Muscle of arm (tissue), 12 donors: ENCODE measurements around the gene INPP5A. TPM values are rescaled to one million over a fixed set of nuclear protein-coding genes. Genes with fewer than 3 reads are reported as not detected.

Experiments
- DNase-seq: peaks from one replicate; pipeline ENCODE4 v3.0.0-alpha.2; 2013
- polyA plus RNA-seq, 12 donors: library from polyadenylated mRNA; unstranded; fragments of 120-200 nt; gene quantifications; one replicate each; pipeline ENCODE4 v1.2.1, GENCODE V29; 2013; ENCODE audit not compliant: insufficient read length in 12 of 12

Gene INPP5A
- polyA plus RNA-seq, 12 donors, result 22.2 to 59.4 (median 43.8) TPM; not detected in 1

DNA sequence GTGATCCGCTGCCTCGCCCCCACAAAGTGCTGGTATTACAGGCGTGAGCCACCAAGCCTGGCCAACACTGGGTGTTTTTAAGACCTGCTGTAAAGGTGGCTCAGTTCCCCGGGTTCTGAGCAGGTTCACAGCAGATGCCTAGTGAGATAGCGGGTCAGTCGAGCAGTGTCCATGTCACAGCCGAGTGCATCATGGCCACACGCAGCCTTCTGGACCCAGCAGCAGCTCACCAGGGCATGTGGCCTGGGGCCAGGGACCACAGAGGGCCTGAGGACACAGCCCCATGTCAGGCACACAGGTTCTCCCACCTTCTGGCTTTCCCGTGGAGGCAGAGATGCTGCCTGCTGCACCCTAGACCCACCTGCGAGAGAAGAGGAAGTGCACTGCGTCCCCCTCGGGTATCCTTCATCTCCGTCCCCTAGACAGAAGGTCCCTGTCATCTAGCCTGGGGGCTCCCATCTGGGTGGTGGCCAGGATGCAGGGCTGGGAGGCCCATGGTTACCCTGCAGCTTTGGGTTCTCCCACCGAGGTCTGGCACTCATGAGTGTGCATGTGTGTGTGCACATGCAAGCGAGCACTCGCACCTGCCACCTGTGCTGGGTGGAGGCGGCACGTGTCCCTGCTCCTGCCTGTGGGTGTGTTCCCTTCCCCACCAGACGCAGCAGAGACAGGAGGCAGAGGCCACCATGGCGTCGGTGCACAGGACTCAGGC lies 149.8 kb downstream of the INPP5A start:
- no peak for DNase-seq

DNA sequence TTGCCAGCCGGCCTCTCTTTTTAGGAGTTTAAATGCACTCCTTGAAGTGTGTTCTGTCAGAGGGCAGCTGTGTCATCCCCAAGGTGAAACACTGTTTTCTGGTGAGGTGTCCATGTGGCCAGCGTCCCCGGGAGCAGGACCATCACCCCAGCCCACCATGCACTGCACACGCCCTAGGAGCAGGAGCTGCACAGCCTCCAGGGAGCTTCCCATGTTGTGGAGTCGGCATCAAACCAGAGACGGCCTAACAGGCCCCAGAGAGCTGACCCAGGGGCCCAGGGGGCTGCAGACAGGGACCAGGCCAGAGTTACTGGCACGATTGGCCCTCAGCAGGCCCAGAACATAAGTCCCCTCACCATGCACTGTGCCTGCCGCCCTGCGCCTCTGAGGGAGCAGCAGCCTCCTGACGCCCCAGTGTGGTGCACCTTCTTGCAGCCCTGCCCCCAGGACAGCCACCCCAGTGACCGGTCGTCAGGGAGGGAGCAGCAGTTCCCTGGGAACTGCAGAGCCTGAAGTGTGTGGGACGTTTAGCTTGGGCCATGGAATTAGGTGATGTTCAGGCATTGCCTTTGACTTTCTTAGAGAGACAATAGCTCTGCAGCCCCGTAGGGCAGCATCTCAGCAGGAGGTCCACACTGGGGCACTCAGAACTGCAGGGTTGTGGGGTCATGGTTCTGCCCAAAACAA lies 150.4 kb downstream of the INPP5A start:
- no peak for DNase-seq

DNA sequence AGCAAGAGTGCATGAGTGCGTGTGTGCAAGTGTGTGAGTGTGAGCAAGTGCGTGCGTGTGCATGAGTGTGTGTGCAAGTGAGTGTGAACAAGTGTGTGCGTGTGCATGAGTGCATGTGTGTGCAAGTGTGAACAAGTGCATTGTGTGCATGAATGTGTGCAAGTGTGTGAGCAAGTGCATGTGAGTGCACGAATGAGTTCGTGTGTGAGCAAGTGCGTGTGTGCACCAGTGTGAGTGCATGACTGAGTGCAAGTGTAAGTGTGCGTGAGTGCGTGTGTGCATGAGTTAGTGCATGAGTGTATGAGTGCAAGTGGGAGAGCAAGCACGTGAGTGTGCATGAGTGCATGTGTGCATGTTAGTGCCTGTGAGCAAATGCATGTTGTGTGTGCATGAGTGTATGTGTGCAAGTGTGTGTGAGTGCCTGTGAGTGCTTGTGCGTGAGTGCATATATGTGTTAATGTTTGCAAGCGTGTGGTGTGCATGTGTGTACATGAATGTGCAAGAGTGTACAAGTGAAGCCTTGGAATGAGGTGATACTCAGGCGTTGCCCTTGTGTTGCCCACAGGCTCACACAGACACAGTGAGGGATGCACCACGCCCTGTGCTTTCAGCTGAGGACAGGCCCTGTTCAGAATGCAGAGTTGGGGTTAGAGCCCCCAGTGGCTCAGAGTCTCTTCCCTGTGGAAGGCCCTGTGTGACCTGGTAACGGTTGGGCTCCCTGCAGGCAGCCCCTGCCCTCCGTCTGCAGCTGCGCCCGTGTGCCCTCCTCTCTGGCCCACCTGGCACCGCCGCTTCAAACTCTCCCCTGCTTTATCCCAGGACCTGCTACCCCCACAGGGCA lies 151.2 kb downstream of the INPP5A start:
- no peak for DNase-seq

DNA sequence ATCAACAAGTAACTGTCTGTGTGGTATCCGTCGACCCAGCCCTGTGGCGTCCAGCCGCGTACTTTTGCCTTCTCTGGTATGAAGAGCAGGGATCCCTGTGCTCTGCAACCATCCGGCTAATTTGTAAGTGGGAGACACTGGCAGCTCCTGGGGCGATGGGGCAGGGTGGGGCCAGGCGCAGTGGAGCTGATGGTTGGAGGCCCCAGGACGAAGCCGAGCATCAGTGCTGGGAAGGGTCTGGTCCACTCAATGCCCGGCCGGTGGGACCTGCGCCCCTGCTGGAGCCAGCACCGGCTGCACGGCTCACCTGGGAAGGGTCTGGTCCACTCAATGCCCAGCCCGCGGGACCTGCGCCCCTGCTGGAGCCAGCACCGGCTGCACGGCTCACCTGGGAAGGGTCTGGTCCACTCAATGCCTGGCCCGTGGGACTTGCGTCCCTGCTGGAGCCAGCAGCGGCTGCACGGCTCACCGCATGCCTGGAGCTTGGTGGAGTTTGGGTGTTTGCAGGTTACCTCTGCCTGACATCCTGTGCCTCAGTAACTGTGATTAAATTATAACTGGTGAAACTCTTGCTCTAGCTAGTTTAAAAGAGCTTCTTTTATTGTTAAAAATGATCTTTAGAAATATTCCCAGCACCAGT lies 152.3 kb downstream of the INPP5A start:
- DNase-seq, result no peak

DNA sequence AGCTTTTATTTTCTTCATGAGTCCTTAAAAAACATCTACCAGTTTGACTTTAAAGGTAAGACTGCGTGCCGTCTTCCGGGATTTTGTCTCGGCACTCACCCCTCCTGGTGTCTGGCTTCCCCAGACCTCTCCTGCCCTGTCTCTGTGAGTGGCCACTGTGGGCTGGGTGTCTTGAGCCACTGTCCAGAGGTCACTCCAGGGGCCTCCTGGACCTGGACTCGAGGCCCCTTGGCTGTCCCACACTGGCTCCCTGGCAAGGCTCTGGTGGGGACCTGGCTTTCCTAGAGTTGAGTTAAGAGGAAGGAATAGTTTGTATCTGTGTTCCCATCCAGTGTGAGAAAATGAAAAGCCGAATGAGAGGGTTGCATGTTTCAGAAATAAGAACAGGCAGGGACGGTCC lies 152.8 kb downstream of the INPP5A start:
- no peak for DNase-seq

DNA sequence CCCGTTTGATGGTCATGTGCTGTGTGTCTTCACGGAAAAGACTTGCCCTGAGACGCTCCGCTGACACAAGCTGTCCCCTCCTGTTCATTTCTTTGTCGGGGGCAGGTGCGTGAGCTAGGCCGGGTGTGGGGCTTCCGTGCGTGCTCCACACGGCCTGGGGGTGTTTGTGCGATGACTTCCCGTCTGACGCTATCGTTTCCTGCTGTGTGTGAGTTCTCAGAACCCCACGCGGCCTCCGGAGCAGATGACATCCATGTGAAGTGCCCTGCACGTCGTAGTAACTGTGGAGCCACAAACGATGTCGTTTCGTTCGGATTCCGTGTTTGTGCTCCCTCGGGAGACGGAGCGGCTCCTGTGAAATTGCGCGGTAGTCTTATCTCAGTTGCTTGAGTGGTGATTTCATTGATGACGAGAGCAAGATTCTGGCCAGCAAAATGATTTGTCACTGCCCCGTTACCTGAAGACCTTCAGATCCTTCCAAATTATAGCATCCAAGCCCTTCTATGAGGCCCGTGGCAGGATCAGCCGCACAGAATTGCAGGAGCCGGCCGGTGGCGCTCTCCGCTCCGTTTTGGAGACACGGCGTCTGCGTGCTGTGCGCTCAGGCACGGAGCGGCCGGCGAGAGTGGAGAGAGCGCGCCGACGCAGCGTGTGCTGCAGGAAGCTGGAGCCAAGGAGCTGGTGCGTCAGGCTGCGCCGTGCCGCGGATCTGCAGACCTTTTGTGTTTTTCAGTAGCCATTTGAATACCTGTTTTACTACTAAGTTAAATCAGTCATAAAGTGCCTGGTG lies 153.4 kb downstream of the INPP5A start:
- no peak for DNase-seq

DNA sequence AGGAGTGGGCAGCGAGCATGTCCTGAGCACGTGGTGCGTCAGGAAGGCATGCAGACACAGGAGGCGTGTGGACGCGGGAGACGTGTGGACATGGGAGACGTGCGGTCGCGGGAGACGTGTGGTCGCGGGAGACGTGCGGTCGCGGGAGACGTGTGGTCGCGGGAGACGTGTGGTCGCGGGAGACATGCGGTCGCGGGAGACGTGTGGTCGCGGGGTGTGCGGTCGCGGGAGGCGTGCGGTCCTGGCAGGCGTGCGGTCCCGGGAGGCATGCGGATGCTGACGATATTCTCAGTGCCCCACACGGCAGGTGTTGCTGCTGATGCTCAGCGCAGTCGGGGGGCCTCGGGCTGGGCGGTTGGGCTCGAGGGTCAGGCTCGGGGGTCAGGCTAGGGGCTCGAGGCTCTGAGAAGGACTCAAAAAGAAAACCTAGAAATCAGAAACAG lies 154.1 kb downstream of the INPP5A start:
- no peak for DNase-seq

DNA sequence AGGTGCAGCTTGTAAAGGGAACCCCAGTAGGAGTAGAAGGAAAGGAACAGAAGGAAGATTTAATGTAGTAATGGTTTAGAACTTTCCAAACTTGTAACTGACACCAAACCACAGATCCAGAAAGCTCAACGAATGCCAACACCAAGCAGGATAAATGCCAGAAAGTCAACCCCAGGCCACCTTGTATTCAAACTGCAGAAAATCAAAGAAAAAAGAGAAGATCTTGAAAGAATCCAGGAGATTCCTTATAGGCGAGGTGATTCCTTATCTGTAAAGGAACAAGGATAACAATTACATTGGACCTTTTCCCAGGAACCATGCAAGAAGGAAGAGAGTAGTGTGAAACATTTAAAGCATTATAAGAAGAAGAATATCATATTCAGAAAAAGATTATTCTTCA lies 154.7 kb downstream of the INPP5A start:
- no peak for DNase-seq

DNA sequence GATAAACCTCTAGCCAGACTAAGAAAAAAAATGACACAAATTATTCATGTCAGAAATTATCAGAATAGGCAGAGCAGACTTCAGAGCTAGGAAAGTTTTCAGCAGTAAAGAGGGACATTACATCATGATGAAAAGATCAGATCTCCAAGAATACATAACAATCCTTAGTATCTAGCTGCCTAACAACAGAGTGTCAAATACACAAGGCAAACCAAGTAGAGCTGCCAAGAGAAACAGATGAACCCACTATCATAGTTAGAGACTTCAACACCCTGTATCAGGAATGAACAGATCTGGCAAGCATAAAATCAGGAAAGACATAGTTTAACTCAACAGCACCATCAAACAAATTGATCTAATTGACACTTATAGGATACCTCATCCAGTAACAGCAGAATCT lies 156.1 kb downstream of the INPP5A start:
- no peak for DNase-seq

DNA sequence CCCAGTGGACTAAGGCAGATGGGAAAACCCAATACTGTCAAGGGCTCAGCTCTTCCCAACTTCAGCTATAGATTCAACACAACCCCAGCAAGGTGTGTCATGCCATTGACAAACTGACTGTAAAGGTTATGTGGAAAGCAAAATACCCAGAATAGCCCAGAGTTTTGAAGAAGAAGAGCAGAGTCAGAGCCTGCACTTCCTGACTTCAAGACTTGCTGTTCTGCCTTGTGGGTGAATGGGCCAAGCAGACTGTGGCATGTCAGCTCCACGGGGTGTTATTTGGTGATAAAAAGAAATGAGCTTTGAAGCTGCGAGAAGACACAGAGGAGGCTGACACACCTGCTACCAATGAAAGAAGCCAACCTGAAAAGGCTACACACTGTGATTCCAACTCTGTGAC lies 158.6 kb downstream of the INPP5A start:
- DNase-seq, result no peak

DNA sequence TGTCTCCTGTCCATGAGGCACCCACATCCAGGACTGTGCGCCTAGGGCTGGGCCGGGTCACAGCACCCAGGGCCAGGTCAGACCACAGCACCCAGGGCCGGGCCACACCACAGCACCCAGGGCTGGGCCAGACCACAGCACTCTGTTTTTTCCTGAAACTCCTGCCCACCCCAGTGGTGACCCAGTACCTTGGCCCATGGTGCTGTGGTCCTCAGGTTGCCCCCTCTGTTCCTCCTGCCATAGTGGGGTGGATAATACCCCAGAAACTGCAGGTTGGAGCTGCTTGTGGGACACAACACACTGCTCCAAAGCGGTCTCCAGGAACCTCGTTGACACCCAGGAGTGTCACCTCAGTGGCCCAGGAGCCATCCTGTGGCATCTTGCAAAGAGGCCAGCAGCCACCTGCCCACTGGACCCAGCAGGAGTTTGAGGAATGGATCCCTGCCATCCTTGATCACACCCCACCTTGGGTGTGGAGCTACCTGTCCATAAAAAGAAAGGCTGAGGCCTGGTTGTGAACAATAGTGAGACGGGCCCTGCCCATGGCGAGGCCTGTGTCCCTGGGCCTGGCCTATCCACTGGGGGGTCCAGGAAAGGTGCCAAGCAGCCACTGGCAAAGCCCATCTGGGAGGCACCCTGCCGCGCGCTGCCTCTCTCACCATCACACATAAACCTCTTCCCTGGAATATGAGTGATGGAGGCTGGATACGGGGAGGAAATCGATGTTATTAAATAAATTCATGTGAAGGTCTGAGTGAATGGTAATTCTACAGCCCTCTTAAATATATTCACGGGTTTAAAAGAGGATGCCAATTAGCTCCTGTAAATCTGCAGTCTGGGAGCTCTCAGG lies 159.4 kb downstream of the INPP5A start:
- no peak for DNase-seq

DNA sequence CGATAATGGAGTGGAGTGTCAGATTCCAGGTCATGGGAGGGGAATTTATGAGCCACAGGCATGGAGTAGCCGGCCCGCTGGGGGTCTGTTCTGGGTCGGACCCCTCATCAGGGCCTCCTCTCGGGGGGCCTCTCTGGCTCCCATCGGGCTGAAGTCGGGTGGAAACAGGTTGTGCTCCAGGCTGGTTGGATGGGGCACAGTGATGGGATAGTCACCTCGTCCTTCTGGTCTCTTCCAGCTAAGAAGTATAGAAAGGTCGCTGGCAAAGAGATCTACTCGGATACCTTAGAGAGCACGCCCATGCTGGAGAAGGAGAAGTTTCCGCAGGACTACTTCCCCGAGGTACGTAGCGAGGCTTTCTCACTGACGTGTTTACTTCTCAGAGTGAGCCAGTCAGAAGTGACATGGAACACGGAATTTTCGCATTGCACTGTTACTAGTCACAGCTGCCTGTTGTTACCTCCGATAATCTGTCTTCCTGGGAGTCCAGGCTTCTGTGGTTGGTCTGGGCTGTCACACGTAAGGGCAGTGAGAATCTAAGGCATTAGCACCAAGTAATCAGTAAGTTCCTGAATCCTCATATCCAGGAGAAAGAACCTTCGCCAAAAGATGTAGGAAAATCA lies 160.1 kb downstream of the INPP5A start:
- DNase-seq, result no peak

DNA sequence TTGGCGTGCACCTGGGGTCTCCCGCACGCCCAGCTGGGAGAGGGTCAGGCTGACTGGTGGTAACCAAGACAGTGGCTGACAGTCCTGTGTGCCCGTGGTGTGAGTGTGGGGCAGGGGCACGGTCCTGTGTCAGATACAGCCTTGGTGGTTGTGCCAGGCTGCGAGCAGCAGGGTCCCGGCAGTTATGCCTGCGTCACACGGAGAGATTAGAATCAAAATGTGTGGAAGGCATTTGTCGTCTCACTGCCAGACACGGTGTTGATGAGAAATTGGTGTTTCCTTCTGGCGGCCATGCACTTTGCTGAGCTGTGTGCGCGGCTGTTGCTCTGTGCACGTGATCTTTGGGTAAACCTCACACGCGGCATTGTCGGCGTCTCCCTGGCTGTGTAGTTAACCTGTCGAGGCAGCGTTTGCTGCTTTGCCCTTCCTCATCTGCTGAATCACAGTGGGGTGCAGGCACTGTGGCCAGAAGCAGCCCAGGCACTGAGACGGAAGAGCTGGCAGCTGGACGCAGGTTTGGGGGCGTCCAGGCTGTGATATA lies 160.7 kb downstream of the INPP5A start:
- DNase-seq, result no peak

DNA sequence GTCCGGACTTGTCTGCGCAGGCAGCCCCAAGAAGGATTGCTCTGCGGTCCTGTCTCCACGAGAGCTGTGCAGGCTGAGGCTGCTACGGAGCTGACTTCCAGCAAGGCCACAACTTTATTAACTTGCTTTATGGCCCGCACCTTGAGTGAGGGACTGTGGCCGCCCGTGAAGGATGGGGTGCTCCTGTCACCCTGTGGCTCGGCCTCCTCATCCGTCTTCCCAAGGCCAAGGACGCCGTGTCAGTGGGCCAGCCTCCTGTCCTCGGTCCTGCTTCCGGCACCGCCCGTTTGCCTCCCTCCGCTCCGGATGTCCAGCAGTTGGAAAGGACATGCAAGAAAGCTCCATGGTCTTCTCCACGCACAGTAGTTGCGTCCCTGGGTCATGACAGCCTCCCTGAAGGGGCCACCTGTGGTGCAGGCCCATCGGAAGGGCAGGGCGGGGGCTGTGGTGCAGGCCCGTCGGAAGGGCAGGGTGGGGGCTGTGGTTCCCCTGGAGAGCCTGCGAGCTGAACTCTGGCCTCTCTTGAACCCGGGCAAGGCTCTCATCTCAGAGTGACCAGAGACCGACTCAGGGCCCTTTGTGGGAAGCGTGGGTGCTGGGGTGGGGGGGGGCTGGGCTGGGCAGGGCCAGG lies 161.3 kb downstream of the INPP5A start:
- no peak for DNase-seq

DNA sequence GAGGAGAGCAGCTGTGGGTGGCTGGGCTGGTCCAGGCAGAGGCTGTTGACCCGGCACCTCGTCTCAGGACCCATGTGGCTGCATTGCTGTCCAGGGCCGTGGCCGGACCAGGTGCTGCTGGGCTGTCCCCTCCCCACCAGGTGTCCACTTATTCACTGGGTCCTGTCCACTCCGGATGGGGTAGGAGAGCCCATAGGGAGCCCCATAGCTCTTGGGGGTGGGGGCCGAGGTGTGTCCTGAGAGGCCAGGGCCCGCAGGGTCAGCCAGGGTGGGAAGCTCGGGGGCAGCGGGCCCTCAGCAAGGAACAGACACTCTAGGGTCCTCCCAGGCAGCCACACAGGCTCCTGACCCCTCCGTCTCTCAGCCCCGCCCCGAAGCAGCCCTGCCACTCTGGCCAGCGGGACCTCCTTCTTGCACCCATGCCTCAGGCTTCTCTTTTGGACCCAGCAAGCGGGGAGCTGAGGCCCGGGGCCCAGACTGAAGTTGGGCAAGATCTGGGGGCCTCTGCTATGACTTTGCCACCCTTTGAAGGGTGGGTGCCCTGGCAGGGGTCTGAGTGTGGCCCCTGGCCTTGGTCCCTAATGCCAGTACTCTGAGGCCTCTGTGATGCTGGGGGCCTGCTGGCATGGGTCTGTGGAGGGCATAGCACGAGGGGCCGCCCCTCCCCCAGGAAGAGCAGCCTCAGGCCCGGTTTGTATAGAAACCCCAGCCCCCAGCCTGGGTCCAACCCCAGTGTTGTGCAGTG lies 162.0 kb downstream of the INPP5A start:
- DNase-seq, result no peak

DNA sequence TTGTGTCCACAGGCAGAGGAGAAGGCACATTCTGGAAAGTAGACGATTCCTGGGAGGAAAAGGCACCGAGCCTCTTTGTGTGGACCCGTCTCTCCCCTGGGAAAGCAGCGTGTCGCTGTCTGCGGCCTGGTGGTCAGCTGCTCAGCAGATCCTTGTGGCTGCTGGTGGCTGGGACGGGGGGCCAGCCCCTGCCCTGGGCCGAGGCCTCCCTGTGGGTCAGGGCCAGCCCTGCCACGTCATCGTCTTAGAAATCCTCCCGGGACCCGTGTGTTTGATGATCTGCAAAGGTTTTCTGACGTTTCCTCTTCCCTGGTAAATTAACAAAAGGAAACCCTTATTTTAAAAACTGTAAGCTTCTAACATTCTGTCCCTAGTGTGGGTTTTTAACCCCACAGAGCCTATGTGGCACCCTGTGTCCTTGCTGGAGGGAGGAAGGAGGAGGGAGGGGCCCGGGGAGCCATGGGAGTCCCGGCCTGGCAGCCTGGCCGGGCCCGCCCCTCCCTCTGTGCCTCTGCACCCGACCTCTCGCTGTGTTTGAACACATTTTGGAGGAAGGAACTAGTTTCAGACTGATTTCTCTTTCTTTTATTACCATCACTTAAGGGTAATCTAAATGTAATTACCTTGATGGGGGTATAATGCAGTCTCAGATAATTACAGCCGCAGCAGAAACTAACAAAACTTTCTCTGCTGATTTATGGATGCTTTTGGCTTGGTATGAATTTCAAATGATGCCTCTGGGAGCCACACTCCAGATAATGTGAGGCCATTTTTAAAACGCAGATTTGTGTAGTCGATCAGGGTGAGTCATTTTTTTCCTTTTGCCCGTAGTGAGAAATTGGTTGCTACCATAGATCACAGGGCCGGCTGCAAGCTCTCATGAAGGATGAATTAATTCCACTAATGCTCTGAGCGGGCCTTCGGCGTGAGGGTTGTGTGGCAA lies 162.8 kb downstream of the INPP5A start:
- DNase-seq, result no peak
